Astrocyte (in vitro differentiated cells and primary cell): ENCODE data around the gene PARN. TPM values are rescaled to one million over a fixed set of nuclear protein-coding genes. Genes with fewer than 3 reads are reported as not detected.

ENCODE experiments used
- DNase-seq: peaks from one replicate; pipeline ENCODE4 v3.0.0-alpha.2; 2010; ENCODE audit warnings: low read depth
- FAIRE-seq: peaks from 2 replicates; lab custom pipeline; 2011; peaks lifted over from hg19 to GRCh38; lab: Jason Lieb, UNC
- H2AFZ ChIP-seq: 2 replicates; pipeline ENCODE4 v1.6.0; 2012; ENCODE audit warnings: low read depth, low read length, inconsistent platforms
- H3K27ac ChIP-seq: 2 replicates; pipeline ENCODE4 v1.5.1; 2011; ENCODE audit warnings: low read depth, low read length, inconsistent platforms
- H3K27me3 ChIP-seq: 2 replicates; pipeline ENCODE4 v1.6.0; 2011; ENCODE audit warnings: low read length, inconsistent platforms; ENCODE audit not compliant: insufficient read depth
- H3K36me3 ChIP-seq: 2 replicates; pipeline ENCODE4 v1.5.1; 2011; ENCODE audit warnings: low read length, inconsistent platforms; ENCODE audit not compliant: insufficient read depth
- H3K4me1 ChIP-seq: 2 replicates; pipeline ENCODE4 v1.5.1; 2011; ENCODE audit warnings: low read length, inconsistent platforms; ENCODE audit not compliant: insufficient read depth
- H3K4me2 ChIP-seq: 2 replicates; pipeline ENCODE4 v1.6.0; 2012; ENCODE audit warnings: low read length, inconsistent platforms
- H3K4me3 ChIP-seq: 2 replicates; pipeline ENCODE4 v1.5.1; 2011; ENCODE audit warnings: low read depth, mild to moderate bottlenecking, low read length, inconsistent platforms; ENCODE audit not compliant: insufficient read depth
- H3K79me2 ChIP-seq: 2 replicates; pipeline ENCODE4 v1.6.0; 2012; ENCODE audit warnings: mild to moderate bottlenecking, low read length, inconsistent platforms; ENCODE audit not compliant: insufficient read depth
- H3K9ac ChIP-seq: 2 replicates; pipeline ENCODE4 v1.6.0; 2012; ENCODE audit warnings: mild to moderate bottlenecking, low read length, inconsistent platforms
- H3K9me3 ChIP-seq: 2 replicates; pipeline ENCODE4 v1.5.1; 2012; ENCODE audit warnings: low read depth, mild to moderate bottlenecking, low read length, inconsistent platforms; ENCODE audit not compliant: insufficient read depth
- H4K20me1 ChIP-seq: 2 replicates; pipeline ENCODE4 v1.6.0; 2012; ENCODE audit warnings: low read length, inconsistent platforms; ENCODE audit not compliant: insufficient read depth
- H3K27ac Mint-ChIP-seq: one replicate; pipeline ENCODE4 v1.8.0; 2021; ENCODE audit warnings: mild to moderate bottlenecking, mixed read lengths; ENCODE audit not compliant: unreplicated experiment
- H3K27me3 Mint-ChIP-seq: one replicate; pipeline ENCODE4 v1.8.0; 2021; ENCODE audit warnings: low read depth, mixed read lengths; ENCODE audit not compliant: unreplicated experiment
- H3K36me3 Mint-ChIP-seq: one replicate; pipeline ENCODE4 v1.8.0; 2021; ENCODE audit warnings: low read depth, mixed read lengths; ENCODE audit not compliant: unreplicated experiment
- H3K4me1 Mint-ChIP-seq: one replicate; pipeline ENCODE4 v1.8.0; 2021; ENCODE audit warnings: low read depth, mixed read lengths; ENCODE audit not compliant: unreplicated experiment
- H3K4me3 Mint-ChIP-seq: one replicate; pipeline ENCODE4 v1.8.0; 2021; ENCODE audit warnings: mild to moderate bottlenecking, moderate library complexity, mixed read lengths; ENCODE audit not compliant: unreplicated experiment
- H3K9me3 Mint-ChIP-seq: one replicate; pipeline ENCODE4 v1.8.0; 2021; ENCODE audit warnings: mild to moderate bottlenecking, mixed read lengths; ENCODE audit not compliant: unreplicated experiment
- EZH2 ChIP-seq: IDR thresholded peaks from 2 replicates; pipeline ENCODE4 v1.6.1; 2012; ENCODE audit warnings: mild to moderate bottlenecking, low read length, inconsistent platforms; ENCODE audit not compliant: insufficient read depth
- total RNA-seq: library from RNA; stranded (reverse); gene quantifications from 2 replicates; pipeline ENCODE4 v1.2.1, GENCODE V29; 2021
- TF ChIP-seq, protein P1 (sequence below): IDR thresholded peaks from 2 replicates; pipeline ENCODE4 v1.5.1; 2011; ENCODE audit warnings: low read depth, mild to moderate bottlenecking, inconsistent platforms, low read length, moderate library complexity; ENCODE audit not compliant: insufficient read depth

The PARN gene
- total RNA-seq, 1 donor from 2014 or later: 26.1 TPM

DNA sequence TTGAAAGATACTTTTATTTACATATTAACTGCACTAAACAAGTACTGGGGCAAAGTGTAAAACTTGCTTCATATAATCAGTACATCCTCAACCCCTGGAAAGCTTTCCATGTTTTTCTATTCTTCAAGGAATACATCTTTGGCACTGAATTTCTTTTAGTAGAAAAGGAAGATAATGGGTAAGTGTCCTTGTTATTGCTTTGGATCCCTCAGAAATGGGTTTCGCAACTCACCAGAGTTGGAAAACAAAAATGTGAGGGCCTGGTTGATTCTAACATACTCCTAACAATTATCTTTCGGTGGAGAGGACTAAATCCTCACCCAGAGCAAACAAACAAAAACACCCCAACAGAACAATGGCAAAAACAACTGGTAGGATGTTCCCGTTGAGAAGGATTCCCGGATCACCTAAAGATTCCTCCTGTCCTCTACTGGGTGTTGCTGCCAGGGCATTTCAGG lies 120.4 kb downstream of the PARN start:
- peaks cover 34% of the 10 kb centered on the region for H3K4me1 ChIP-seq
- no peak for FAIRE-seq

DNA sequence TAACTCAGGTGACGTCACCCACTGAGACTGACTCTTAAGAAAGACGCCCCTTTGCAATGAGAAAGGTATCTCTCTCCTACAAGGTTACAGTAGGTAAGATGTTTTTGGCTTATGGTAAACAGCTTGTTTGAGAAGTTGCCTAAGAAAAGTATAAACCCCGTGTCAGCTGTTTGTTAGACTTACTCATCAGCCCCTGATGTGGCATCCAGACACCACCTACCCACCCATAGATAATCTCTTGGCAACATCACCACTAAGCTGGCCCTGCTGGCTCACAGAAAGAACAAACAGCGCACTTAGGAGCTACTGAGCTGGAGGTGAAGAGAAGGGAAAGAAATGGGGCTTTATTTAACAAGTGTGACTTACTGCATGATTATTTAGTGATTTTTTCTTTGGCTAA lies 121.0 kb downstream of the PARN start:
- H3K27me3 Mint-ChIP-seq: no peaks in the 10 kb centered on the region
- Histone ChIP-seq H3K9ac (peak overlapping the region; percentile 29), H3K36me3 (no peaks in the 10 kb centered on the region), H3K27me3 (no peaks in the 10 kb centered on the region), H3K4me1 (peaks cover 34% of the 10 kb centered on the region), H3K4me3 (no peak overlapping the region), H3K9me3 (no peaks in the 10 kb centered on the region), H3K4me2 (peak overlapping the region; percentile 20), H3K79me2 (peaks cover 2% of the 10 kb centered on the region), H4K20me1 (no peaks in the 10 kb centered on the region), H2AFZ (no peak overlapping the region), H3K27ac (peak overlapping the region; percentile 62)
- H3K27ac Mint-ChIP-seq: peak overlapping the region; percentile 97
- peaks cover 2% of the 10 kb centered on the region for H3K36me3 Mint-ChIP-seq
- FAIRE-seq: no peak
- no peak for TF ChIP-seq EZH2
- TF ChIP-seq, protein P1, sequence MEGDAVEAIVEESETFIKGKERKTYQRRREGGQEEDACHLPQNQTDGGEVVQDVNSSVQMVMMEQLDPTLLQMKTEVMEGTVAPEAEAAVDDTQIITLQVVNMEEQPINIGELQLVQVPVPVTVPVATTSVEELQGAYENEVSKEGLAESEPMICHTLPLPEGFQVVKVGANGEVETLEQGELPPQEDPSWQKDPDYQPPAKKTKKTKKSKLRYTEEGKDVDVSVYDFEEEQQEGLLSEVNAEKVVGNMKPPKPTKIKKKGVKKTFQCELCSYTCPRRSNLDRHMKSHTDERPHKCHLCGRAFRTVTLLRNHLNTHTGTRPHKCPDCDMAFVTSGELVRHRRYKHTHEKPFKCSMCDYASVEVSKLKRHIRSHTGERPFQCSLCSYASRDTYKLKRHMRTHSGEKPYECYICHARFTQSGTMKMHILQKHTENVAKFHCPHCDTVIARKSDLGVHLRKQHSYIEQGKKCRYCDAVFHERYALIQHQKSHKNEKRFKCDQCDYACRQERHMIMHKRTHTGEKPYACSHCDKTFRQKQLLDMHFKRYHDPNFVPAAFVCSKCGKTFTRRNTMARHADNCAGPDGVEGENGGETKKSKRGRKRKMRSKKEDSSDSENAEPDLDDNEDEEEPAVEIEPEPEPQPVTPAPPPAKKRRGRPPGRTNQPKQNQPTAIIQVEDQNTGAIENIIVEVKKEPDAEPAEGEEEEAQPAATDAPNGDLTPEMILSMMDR: no peak
- no peaks in the 10 kb centered on the region for H3K9me3 Mint-ChIP-seq
- peak; percentile 80 for DNase-seq
- peaks cover 47% of the 10 kb centered on the region for H3K4me1 Mint-ChIP-seq
- H3K4me3 Mint-ChIP-seq: peak overlapping the region; percentile 74

More for the DNA sequence above, 120.4 kb downstream of the PARN start:
- Histone ChIP-seq H3K27ac (peak overlapping the region; percentile 62), H3K9me3 (no peaks in the 10 kb centered on the region), H3K9ac (peak overlapping the region; percentile 29), H3K36me3 (no peaks in the 10 kb centered on the region), H3K27me3 (no peaks in the 10 kb centered on the region), H3K79me2 (peaks cover 2% of the 10 kb centered on the region), H2AFZ (no peak overlapping the region), H3K4me2 (peak overlapping the region; percentile 20), H3K4me3 (no peak overlapping the region), H4K20me1 (no peaks in the 10 kb centered on the region)
- Mint-ChIP-seq H3K4me1 (peaks cover 44% of the 10 kb centered on the region), H3K27me3 (no peaks in the 10 kb centered on the region), H3K36me3 (peaks cover 2% of the 10 kb centered on the region), H3K9me3 (no peaks in the 10 kb centered on the region), H3K4me3 (peak overlapping the region; percentile 74), H3K27ac (peak overlapping the region; percentile 97)
- no peak for DNase-seq
- TF ChIP-seq, protein P1: no peak
- TF ChIP-seq EZH2: no peak

DNA sequence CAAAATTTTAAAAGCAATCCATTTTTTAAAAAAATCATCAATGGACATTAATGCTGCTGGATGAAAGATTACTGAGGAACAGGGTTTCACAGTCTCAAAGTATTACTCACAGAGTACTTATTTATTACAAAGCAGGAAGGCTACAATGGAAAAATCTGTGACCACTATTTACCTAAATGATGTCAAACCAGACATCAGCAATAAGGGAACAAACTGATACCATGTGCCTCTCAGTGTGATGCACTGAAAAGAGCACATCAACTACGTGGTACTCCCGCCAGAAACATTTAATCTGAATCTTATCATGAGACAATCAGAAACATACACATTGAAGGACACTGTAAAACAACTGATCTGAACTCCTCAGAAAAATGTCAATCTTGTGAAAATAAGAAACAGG lies 124.2 kb downstream of the PARN start:
- H3K27ac Mint-ChIP-seq: peak overlapping the region; percentile 22

More for the DNA sequence above, 124.2 kb downstream of the PARN start:
- no peak overlapping the region for H3K4me3 Mint-ChIP-seq
- H3K36me3 ChIP-seq: no peaks in the 10 kb centered on the region
- no peak overlapping the region for H3K4me3 ChIP-seq
- H3K4me1 Mint-ChIP-seq: peaks cover 60% of the 10 kb centered on the region
- H3K79me2 ChIP-seq: peaks cover 2% of the 10 kb centered on the region
- H3K27me3 ChIP-seq: no peaks in the 10 kb centered on the region
- H3K9ac ChIP-seq: peak overlapping the region; percentile 34
- peak overlapping the region; percentile 62 for H3K27ac ChIP-seq
- no peaks in the 10 kb centered on the region for H3K9me3 Mint-ChIP-seq
- H3K9me3 ChIP-seq: no peaks in the 10 kb centered on the region
- H3K4me1 ChIP-seq: peaks cover 54% of the 10 kb centered on the region
- DNase-seq (peak; percentile 86), FAIRE-seq (no peak)
- H2AFZ ChIP-seq: no peak overlapping the region
- no peak overlapping the region for H3K4me2 ChIP-seq
- TF ChIP-seq, protein P1: no peak
- no peak for TF ChIP-seq EZH2
- no peaks in the 10 kb centered on the region for H4K20me1 ChIP-seq
- no peaks in the 10 kb centered on the region for H3K36me3 Mint-ChIP-seq
- no peaks in the 10 kb centered on the region for H3K27me3 Mint-ChIP-seq
